Left ventricle myocardium inferior (tissue), 1 donor: Measurements from ENCODE around the gene FAM149B1. TPM values are rescaled to one million over a fixed set of nuclear protein-coding genes. Genes with fewer than 3 reads are reported as not detected.

Source experiments
- DNase-seq: peaks from one replicate; pipeline ENCODE4 v3.0.0-alpha.2; 2020
- H3K27ac ChIP-seq: fragments of 200-600 bp; replicated peaks from 2 replicates; pipeline ENCODE4 v1.8.0; 2021
- H3K27me3 ChIP-seq: fragments of 200-600 bp; 2 replicates; pipeline ENCODE4 v1.8.0; 2021; ENCODE audit warnings: low read depth
- H3K36me3 ChIP-seq: fragments of 200-600 bp; 2 replicates; pipeline ENCODE4 v1.8.0; 2021
- H3K4me1 ChIP-seq: fragments of 200-600 bp; 2 replicates; pipeline ENCODE4 v1.8.0; 2021
- H3K4me3 ChIP-seq: fragments of 200-600 bp; 2 replicates; pipeline ENCODE4 v1.8.0; 2021; ENCODE audit warnings: mild to moderate bottlenecking, moderate library complexity
- H3K9me3 ChIP-seq: fragments of 200-600 bp; replicated peaks from 2 replicates; pipeline ENCODE4 v1.8.0; 2021
- intact Hi-C: fragments of 100-400 bp; cut with micrococcal nuclease; formaldehyde crosslinking; loops from one replicate; pipeline ENCODE4 v1.11.0; 2022
- total RNA-seq: library from RNA; stranded (reverse); fragmentation: NEBNext Ultra II Directional; extraction: Animal tissue kit (Norgen Biotek cat#: 25700); gene quantifications from one replicate; pipeline ENCODE4 v1.2.1, GENCODE V29; 2021
- TF ChIP-seq, protein P1 (sequence below): fragments of 200-600 bp; IDR thresholded peaks from 2 replicates; pipeline ENCODE4 v1.8.0; 2021; ENCODE audit warnings: antibody characterized with exemption, mild to moderate bottlenecking, borderline replicate concordance
- donor health status: DM: no; HTN: yes; CAD: no; lungs with severe emphysema.

FAM149B1 gene
- total RNA-seq, 1 donor from 2014 or later = 14.0 TPM

DNA sequence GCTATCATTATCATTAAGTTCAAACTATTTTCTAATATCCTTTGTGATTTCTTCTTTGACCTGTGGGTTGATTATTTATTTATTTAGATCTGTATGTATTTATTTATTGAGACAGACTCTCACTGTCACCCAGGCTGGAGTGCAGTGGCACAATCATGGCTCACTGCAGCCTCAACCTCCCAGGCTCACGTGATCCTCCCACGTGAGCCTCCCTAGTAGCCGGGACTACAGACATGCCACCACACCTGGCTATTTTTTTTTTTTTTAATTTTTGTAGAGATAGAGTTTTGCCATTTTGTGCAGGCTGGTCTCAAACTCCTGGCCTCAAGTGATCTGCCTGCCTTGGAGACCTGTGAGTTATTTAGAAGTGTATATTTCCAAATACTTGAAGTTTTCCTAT lies 113.2 kb downstream of the FAM149B1 start:
- H3K36me3 ChIP-seq = no peaks in the 10 kb centered on the region
- no peak for DNase-seq
- H3K9me3 ChIP-seq = no peaks in the 10 kb centered on the region
- H3K27ac ChIP-seq = no peak overlapping the region
- no peaks in the 10 kb centered on the region for H3K27me3 ChIP-seq
- no peaks in the 10 kb centered on the region for H3K4me1 ChIP-seq
- intact Hi-C loops = no loop called here
- H3K4me3 ChIP-seq = no peak overlapping the region
- TF ChIP-seq, protein P1, sequence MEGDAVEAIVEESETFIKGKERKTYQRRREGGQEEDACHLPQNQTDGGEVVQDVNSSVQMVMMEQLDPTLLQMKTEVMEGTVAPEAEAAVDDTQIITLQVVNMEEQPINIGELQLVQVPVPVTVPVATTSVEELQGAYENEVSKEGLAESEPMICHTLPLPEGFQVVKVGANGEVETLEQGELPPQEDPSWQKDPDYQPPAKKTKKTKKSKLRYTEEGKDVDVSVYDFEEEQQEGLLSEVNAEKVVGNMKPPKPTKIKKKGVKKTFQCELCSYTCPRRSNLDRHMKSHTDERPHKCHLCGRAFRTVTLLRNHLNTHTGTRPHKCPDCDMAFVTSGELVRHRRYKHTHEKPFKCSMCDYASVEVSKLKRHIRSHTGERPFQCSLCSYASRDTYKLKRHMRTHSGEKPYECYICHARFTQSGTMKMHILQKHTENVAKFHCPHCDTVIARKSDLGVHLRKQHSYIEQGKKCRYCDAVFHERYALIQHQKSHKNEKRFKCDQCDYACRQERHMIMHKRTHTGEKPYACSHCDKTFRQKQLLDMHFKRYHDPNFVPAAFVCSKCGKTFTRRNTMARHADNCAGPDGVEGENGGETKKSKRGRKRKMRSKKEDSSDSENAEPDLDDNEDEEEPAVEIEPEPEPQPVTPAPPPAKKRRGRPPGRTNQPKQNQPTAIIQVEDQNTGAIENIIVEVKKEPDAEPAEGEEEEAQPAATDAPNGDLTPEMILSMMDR = no peak

- Histone ChIP-seq H3K27me3 (no peaks in the 10 kb centered on the region), H3K27ac (no peak overlapping the region), H3K36me3 (peaks cover 19% of the 10 kb centered on the region), H3K9me3 (peaks cover 8% of the 10 kb centered on the region), H3K4me1 (no peaks in the 10 kb centered on the region), H3K4me3 (no peak overlapping the region)
- intact Hi-C loops = no loop called here
- DNase-seq = no peak
- TF ChIP-seq, protein P1 = no peak
Measured at GRCh38 chr10:73287441-73287840, 119.5 kb downstream of the FAM149B1 start.

DNA sequence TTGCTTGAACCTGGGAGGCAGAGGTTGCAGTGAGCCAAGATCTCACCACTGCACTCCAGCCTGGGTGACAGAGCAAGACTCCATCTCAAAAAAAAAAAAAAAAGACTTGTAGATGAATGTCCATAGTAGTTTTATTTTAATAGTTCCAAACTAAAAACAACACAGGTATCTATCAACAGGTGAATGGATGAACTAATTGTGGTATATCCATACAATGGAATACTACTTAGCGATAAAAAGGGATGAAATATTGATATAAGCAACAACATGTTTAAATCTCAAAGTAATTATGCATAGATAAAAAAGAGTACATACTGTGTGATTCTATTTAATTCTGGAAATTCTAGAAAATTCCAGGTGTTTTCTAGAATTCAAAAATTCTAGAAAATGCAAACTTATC lies 122.0 kb downstream of the FAM149B1 start:
- Histone ChIP-seq H3K36me3 (peaks cover 19% of the 10 kb centered on the region), H3K4me3 (no peak overlapping the region), H3K27me3 (no peaks in the 10 kb centered on the region), H3K9me3 (peaks cover 8% of the 10 kb centered on the region), H3K4me1 (no peaks in the 10 kb centered on the region), H3K27ac (no peak overlapping the region)
- intact Hi-C loops = no loop called here
- DNase-seq = no peak
- TF ChIP-seq, protein P1 = no peak

GRCh38 chr10:73293461-73293860 lies 125.5 kb downstream of the FAM149B1 start:
- intact Hi-C loops = no loop called here
- no peaks in the 10 kb centered on the region for H3K27me3 ChIP-seq
- TF ChIP-seq, protein P1 = no peak
- no peak overlapping the region for H3K4me3 ChIP-seq
- peaks cover 8% of the 10 kb centered on the region for H3K9me3 ChIP-seq
- no peaks in the 10 kb centered on the region for H3K4me1 ChIP-seq
- H3K36me3 ChIP-seq = peaks cover 19% of the 10 kb centered on the region
- no peak overlapping the region for H3K27ac ChIP-seq
- DNase-seq = no peak

Other genes starting within 250 kb of the FAM149B1 start
- gene PLA2G12B, start 213.3 kb upstream of the FAM149B1 start, total RNA-seq = 0.33 TPM
- gene P4HA1, start 71.3 kb upstream of the FAM149B1 start, total RNA-seq = 97.1 TPM
- gene NUDT13, start 57.7 kb upstream of the FAM149B1 start, total RNA-seq = 5.6 TPM
- gene ECD, start 111 bp upstream of the FAM149B1 start, total RNA-seq = 15.8 TPM
- gene DNAJC9, start 79.1 kb downstream of the FAM149B1 start, total RNA-seq = 8.6 TPM
- 102 TPM for gene MRPS16, start 84.5 kb downstream of the FAM149B1 start, total RNA-seq
- gene CFAP70, start 190.7 kb downstream of the FAM149B1 start, total RNA-seq = 2.0 TPM
- gene ANXA7, start 245.9 kb downstream of the FAM149B1 start, total RNA-seq = 115 TPM